SK-N-SH (cell line): Measurements from ENCODE around the gene BRSK1. TPM values are rescaled to one million over a fixed set of nuclear protein-coding genes. Genes with fewer than 3 reads are reported as not detected.

ENCODE experiments used
- CTCF ChIA-PET: fragments of 300-600, 350-600 bp; formaldehyde crosslinking; extraction: SDS; loops from one replicate; lab custom pipeline; 2021; lab: Yijun Ruan, JAX
- POLR2A ChIA-PET: fragments of 350-600 bp; sonication (Branson Sonifier 250); formaldehyde crosslinking; extraction: SDS; loops from one replicate; lab custom pipeline; 2020; ENCODE audit warnings: antibody characterized with exemption, inconsistent platforms; lab: Yijun Ruan, JAX
- DNase-seq: peaks from one replicate; pipeline ENCODE4 v3.0.0; 2012
- H2AFZ ChIP-seq: fragments of 200-600 bp; sonication (generic); 2 replicates; pipeline ENCODE4 v1.8.1; 2016; ENCODE audit warnings: antibody characterized with exemption, mild to moderate bottlenecking, low read depth
- H3F3A ChIP-seq: fragments of 200-600 bp; sonication (generic); replicated peaks from 2 replicates; pipeline ENCODE3; 2016; ENCODE audit warnings: antibody characterized with exemption, mild to moderate bottlenecking; ENCODE audit not compliant: insufficient read depth
- H3K27ac ChIP-seq, 2 experiments: fragments of 200-500 bp in 1 of 2; fragments of 200-600 bp in 1 of 2; sonication (Bioruptor generic) in 1 of 2; sonication (generic), shearing (Covaris generic) in 1 of 2; 2 replicates each; pipeline versions ENCODE4 v1.5.1 to v1.6.1; 2014 to 2016; ENCODE audit warnings: low read depth in 2 of 2, inconsistent platforms in 1 of 2, low read length in 1 of 2, mild to moderate bottlenecking in 1 of 2, mixed read lengths in 1 of 2
- H3K27me3 ChIP-seq: fragments of 200-600 bp; sonication (generic), shearing (Covaris generic); 2 replicates; pipeline ENCODE4 v1.6.1; 2016; ENCODE audit warnings: mixed run types; ENCODE audit not compliant: insufficient read depth
- H3K36me3 ChIP-seq, 2 experiments: fragments of 200-500 bp in 1 of 2; fragments of 200-600 bp in 1 of 2; sonication (Bioruptor generic) in 1 of 2; sonication (generic) in 1 of 2; replicated peaks in 1 of 2; 2 replicates each; pipeline versions ENCODE3 to v1.5.1; 2014 to 2016; ENCODE audit warnings: low read length in 1 of 2, mild to moderate bottlenecking in 1 of 2; ENCODE audit not compliant: insufficient read depth in 2 of 2, control insufficient read depth in 1 of 2
- H3K4me1 ChIP-seq, 2 experiments: fragments of 200-500 bp in 1 of 2; fragments of 200-600 bp in 1 of 2; sonication (Bioruptor generic) in 1 of 2; sonication (generic), shearing (Covaris generic) in 1 of 2; 2 replicates each; pipeline versions ENCODE4 v1.5.1 to v1.6.1; 2014 to 2016; ENCODE audit warnings: low read depth in 1 of 2, low read length in 1 of 2, mixed run types in 1 of 2; ENCODE audit not compliant: insufficient read depth in 2 of 2, control insufficient read depth in 1 of 2
- H3K4me2 ChIP-seq: fragments of 200-600 bp; sonication (generic), shearing (Covaris generic); 2 replicates; pipeline ENCODE4 v1.6.1; 2017; ENCODE audit warnings: mixed run types
- H3K4me3 ChIP-seq, 2 experiments: fragments of 200-500 bp in 1 of 2; fragments of 200-600 bp in 1 of 2; sonication (Bioruptor generic) in 1 of 2; sonication (generic), shearing (Covaris generic) in 1 of 2; 2 replicates each; pipeline versions ENCODE4 v1.5.1 to v1.8.1; 2014 to 2016; ENCODE audit warnings: low read depth in 2 of 2, inconsistent platforms in 1 of 2, low read length in 1 of 2, mild to moderate bottlenecking in 1 of 2, mixed read lengths in 1 of 2, moderate library complexity in 1 of 2
- H3K79me2 ChIP-seq: fragments of 200-600 bp; sonication (generic); 2 replicates; pipeline ENCODE4 v1.8.1; 2017; ENCODE audit warnings: mild to moderate bottlenecking; ENCODE audit not compliant: insufficient read depth
- H3K9ac ChIP-seq: fragments of 200-600 bp; sonication (generic); 2 replicates; pipeline ENCODE4 v1.6.1; 2017; ENCODE audit warnings: mixed run types
- H3K9me2 ChIP-seq: fragments of 200-600 bp; sonication (generic); 2 replicates; pipeline ENCODE4 v1.6.1; 2017; ENCODE audit warnings: mixed run types
- H3K9me3 ChIP-seq: fragments of 200-600 bp; sonication (generic); 2 replicates; pipeline ENCODE4 v1.6.1; 2017; ENCODE audit warnings: mixed run types, mild to moderate bottlenecking, moderate library complexity
- H4K20me1 ChIP-seq: fragments of 200-600 bp; sonication (generic); 2 replicates; pipeline ENCODE4 v1.6.1; 2017; ENCODE audit warnings: mild to moderate bottlenecking, mixed run types; ENCODE audit not compliant: insufficient read depth
- CHD2 ChIP-seq: fragments of 150-350 bp; IDR thresholded peaks from 2 replicates; pipeline ENCODE4 v1.6.1; 2018; ENCODE audit warnings: low read length; ENCODE audit not compliant: partially characterized antibody
- ELF1 ChIP-seq: IDR thresholded peaks from 2 replicates; pipeline ENCODE4 v1.4.0; 2012
- FOSL2 ChIP-seq: IDR thresholded peaks from 2 replicates; pipeline ENCODE4 v1.4.0; 2012; ENCODE audit warnings: low read depth, mild to moderate bottlenecking, moderate library complexity, borderline replicate concordance
- FOXJ3 ChIP-seq: sonication (generic); formaldehyde crosslinking; IDR thresholded peaks from 2 replicates; pipeline ENCODE4 v1.5.1; 2020; ENCODE audit warnings: mild to moderate bottlenecking, missing genetic modification reagents
- FOXM1 ChIP-seq: IDR thresholded peaks from 2 replicates; pipeline ENCODE4 v1.4.0; 2012; ENCODE audit warnings: low read depth, mild to moderate bottlenecking
- GABPA ChIP-seq: IDR thresholded peaks from 2 replicates; pipeline ENCODE4 v1.4.0; 2012; ENCODE audit warnings: low read depth, mild to moderate bottlenecking
- GATA2 ChIP-seq: sonication (generic); formaldehyde crosslinking; IDR thresholded peaks from 2 replicates; pipeline ENCODE4 v1.5.0; 2020; ENCODE audit warnings: mild to moderate bottlenecking, missing genetic modification reagents
- JUND ChIP-seq: IDR thresholded peaks from 2 replicates; pipeline ENCODE4 v1.4.0; 2012
- MEF2A ChIP-seq: IDR thresholded peaks from 2 replicates; pipeline ENCODE4 v1.4.0; 2012; ENCODE audit warnings: low read depth, borderline replicate concordance
- NFIC ChIP-seq: IDR thresholded peaks from 2 replicates; pipeline ENCODE4 v1.4.0; 2012; ENCODE audit warnings: borderline replicate concordance
- NRF1 ChIP-seq: IDR thresholded peaks from 2 replicates; pipeline ENCODE4 v1.6.1; 2012; ENCODE audit warnings: low read depth, mild to moderate bottlenecking, low read length
- POLR2AphosphoS5 ChIP-seq: IDR thresholded peaks from 2 replicates; pipeline ENCODE4 v1.6.1; 2012; ENCODE audit warnings: low read depth, low read length
- RAD21 ChIP-seq: IDR thresholded peaks from 2 replicates; pipeline ENCODE4 v1.6.1; 2012; ENCODE audit warnings: mild to moderate bottlenecking, low read length
- RFX5 ChIP-seq: IDR thresholded peaks from 2 replicates; pipeline ENCODE4 v1.6.1; 2012; ENCODE audit warnings: mild to moderate bottlenecking, improper control_type of control experiment, low read length
- RXRA ChIP-seq: IDR thresholded peaks from 2 replicates; pipeline ENCODE4 v1.4.0; 2012; ENCODE audit warnings: low read depth, mild to moderate bottlenecking, borderline replicate concordance
- SMC3 ChIP-seq: IDR thresholded peaks from 2 replicates; pipeline ENCODE4 v1.6.1; 2012; ENCODE audit warnings: low read depth, low read length, improper control_type of control experiment
- WGBS: methylation state at CpG from one replicate; pipeline ENCODE4 v1.1.6; 2017; ENCODE audit warnings: low lambda C conversion rate; 5-methylcytosine and 5-hydroxymethylcytosine counted together
- polyA plus RNA-seq, 3 experiments: library from polyadenylated mRNA; depleted of rRNA; stranded (reverse); fragments of >200 nt; gene quantifications; 2 replicates each; pipeline ENCODE4 v1.2.3, GENCODE V29; 2012
- TF ChIP-seq, protein P1 (sequence below): fragments of 150-350 bp; IDR thresholded peaks from 2 replicates; pipeline ENCODE4 v1.6.1; 2016; ENCODE audit warnings: mild to moderate bottlenecking, low read depth, low read length
- TF ChIP-seq, protein P2 (sequence below): fragments of 200-600 bp; sonication (generic); IDR thresholded peaks from 2 replicates; pipeline ENCODE4 v1.6.1; 2017; ENCODE audit warnings: antibody characterized with exemption, mild to moderate bottlenecking, moderate library complexity
- TF ChIP-seq, protein P3 (sequence below): IDR thresholded peaks from 2 replicates; pipeline ENCODE4 v1.4.0; 2012; ENCODE audit warnings: low read depth, borderline replicate concordance
- TF ChIP-seq, protein P4 (sequence below): IDR thresholded peaks from 2 replicates; pipeline ENCODE4 v1.6.1; 2012; ENCODE audit warnings: mild to moderate bottlenecking, low read depth, low read length, moderate library complexity

The BRSK1 gene
- polyA plus RNA-seq, 1 of the 3 experiments (the other 2 are of a cell fraction): 49.7 TPM

DNA sequence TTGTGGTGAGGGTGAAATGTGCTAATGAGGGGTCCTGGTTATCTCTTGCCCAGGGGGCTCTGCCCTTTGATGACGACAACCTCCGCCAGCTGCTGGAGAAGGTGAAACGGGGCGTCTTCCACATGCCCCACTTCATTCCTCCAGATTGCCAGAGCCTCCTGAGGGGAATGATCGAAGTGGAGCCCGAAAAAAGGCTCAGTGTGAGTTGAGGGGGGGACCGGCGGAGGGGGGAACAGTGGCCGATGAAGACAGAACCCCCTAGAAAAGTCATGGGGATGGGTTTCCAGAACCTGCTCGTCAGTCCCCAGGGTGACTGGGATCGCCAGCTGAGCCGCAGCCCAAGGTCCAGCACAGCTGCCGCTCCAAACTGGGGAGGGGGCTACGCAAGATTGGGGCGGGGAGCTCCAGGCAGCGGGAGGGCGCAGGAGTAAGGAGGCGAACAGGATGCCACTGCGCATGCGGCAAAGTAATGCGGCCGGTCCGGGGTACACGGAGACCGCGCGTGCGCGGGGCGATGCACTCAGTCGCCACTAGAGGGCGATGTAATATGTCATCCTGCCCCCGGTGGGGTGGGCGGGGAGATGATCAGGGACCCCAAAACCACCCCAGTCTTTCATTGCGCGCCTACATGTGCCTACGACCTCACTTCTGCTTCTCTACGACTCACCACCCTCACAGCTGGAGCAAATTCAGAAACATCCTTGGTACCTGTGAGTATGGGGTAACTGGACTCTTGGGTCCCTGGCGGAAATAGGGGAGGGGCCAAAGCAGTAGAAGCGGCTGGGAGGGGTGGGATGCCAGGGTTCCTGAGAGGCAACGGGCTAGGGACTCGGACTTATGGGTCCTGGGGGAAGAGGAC lies 17.9 kb downstream of the BRSK1 start:
- H3K4me2 ChIP-seq: peak overlapping the region; percentile 5; the same call in 1 of the 2 replicates
- H2AFZ ChIP-seq: peak overlapping the region; percentile 68; the same call in 1 of the 2 replicates
- no peak overlapping the region for H3K9ac ChIP-seq
- peak; percentile 99 for DNase-seq
- no peaks in the 10 kb centered on the region for H3K9me3 ChIP-seq
- H3K4me3 ChIP-seq: peak overlapping the region in 1 of 2 experiments; percentile 21; a peak in 3 of 4 replicates
- H3K9me2 ChIP-seq: no peaks in the 10 kb centered on the region
- peaks cover 10 to 35% of the 10 kb centered on the region in 2 experiments for H3K36me3 ChIP-seq
- H3K27ac ChIP-seq: peak overlapping the region in 1 of 2 experiments; percentile 41; a peak in 1 of 4 replicates
- TF ChIP-seq, protein P1, sequence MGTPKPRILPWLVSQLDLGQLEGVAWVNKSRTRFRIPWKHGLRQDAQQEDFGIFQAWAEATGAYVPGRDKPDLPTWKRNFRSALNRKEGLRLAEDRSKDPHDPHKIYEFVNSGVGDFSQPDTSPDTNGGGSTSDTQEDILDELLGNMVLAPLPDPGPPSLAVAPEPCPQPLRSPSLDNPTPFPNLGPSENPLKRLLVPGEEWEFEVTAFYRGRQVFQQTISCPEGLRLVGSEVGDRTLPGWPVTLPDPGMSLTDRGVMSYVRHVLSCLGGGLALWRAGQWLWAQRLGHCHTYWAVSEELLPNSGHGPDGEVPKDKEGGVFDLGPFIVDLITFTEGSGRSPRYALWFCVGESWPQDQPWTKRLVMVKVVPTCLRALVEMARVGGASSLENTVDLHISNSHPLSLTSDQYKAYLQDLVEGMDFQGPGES: no peak
- TF ChIP-seq JUND: no peak
- TF ChIP-seq CHD2: no peak
- TF ChIP-seq MEF2A: no peak
- peak; percentile 79 for TF ChIP-seq SMC3
- TF ChIP-seq RXRA: no peak
- TF ChIP-seq, protein P2, sequence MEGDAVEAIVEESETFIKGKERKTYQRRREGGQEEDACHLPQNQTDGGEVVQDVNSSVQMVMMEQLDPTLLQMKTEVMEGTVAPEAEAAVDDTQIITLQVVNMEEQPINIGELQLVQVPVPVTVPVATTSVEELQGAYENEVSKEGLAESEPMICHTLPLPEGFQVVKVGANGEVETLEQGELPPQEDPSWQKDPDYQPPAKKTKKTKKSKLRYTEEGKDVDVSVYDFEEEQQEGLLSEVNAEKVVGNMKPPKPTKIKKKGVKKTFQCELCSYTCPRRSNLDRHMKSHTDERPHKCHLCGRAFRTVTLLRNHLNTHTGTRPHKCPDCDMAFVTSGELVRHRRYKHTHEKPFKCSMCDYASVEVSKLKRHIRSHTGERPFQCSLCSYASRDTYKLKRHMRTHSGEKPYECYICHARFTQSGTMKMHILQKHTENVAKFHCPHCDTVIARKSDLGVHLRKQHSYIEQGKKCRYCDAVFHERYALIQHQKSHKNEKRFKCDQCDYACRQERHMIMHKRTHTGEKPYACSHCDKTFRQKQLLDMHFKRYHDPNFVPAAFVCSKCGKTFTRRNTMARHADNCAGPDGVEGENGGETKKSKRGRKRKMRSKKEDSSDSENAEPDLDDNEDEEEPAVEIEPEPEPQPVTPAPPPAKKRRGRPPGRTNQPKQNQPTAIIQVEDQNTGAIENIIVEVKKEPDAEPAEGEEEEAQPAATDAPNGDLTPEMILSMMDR: peak; percentile 91
- TF ChIP-seq NRF1: peak; percentile 89
- no peak for TF ChIP-seq POLR2AphosphoS5
- TF ChIP-seq, protein P3, sequence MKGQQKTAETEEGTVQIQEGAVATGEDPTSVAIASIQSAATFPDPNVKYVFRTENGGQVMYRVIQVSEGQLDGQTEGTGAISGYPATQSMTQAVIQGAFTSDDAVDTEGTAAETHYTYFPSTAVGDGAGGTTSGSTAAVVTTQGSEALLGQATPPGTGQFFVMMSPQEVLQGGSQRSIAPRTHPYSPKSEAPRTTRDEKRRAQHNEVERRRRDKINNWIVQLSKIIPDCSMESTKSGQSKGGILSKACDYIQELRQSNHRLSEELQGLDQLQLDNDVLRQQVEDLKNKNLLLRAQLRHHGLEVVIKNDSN: no peak
- no peak for TF ChIP-seq FOSL2
- TF ChIP-seq, protein P4, sequence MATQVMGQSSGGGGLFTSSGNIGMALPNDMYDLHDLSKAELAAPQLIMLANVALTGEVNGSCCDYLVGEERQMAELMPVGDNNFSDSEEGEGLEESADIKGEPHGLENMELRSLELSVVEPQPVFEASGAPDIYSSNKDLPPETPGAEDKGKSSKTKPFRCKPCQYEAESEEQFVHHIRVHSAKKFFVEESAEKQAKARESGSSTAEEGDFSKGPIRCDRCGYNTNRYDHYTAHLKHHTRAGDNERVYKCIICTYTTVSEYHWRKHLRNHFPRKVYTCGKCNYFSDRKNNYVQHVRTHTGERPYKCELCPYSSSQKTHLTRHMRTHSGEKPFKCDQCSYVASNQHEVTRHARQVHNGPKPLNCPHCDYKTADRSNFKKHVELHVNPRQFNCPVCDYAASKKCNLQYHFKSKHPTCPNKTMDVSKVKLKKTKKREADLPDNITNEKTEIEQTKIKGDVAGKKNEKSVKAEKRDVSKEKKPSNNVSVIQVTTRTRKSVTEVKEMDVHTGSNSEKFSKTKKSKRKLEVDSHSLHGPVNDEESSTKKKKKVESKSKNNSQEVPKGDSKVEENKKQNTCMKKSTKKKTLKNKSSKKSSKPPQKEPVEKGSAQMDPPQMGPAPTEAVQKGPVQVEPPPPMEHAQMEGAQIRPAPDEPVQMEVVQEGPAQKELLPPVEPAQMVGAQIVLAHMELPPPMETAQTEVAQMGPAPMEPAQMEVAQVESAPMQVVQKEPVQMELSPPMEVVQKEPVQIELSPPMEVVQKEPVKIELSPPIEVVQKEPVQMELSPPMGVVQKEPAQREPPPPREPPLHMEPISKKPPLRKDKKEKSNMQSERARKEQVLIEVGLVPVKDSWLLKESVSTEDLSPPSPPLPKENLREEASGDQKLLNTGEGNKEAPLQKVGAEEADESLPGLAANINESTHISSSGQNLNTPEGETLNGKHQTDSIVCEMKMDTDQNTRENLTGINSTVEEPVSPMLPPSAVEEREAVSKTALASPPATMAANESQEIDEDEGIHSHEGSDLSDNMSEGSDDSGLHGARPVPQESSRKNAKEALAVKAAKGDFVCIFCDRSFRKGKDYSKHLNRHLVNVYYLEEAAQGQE: no peak
- no peak for TF ChIP-seq NFIC
- TF ChIP-seq RAD21: peak; percentile 73
- TF ChIP-seq FOXM1: no peak
- TF ChIP-seq GABPA: no peak
- TF ChIP-seq FOXJ3 (CRISPR knock-in tag): no peak
- TF ChIP-seq RFX5: no peak
- no peak for TF ChIP-seq ELF1
- no peak for TF ChIP-seq GATA2 (CRISPR knock-in tag)
- TF ChIP-seq, all 33 proteins: peak for 4
- no peaks in the 10 kb centered on the region for H3F3A ChIP-seq
- ChIA-PET CTCF (interaction anchor here (0.6 to 3.3 kb wide), 61 partner anchors 8 to 330 kb away, joined by 3 to 46 read pairs (median 5); partner anchors contain the start of genes COX6B2, GARIN5B, HSPBP1 and KMT5C), POLR2A (interaction anchor here (1.1 to 2.1 kb wide), 3 partner anchors 8 to 106 kb away, joined by 3 to 8 read pairs (median 4); partner anchors contain the start of gene UBE2S)
- 18% methylated on average over 33 of the region's 42 CpGs for WGBS
- no peaks in the 10 kb centered on the region for H4K20me1 ChIP-seq
- H3K4me1 ChIP-seq: peaks cover 0 to 8% of the 10 kb centered on the region in 2 experiments; a peak in 1 of 4 replicates
- H3K27me3 ChIP-seq: no peaks in the 10 kb centered on the region
- H3K79me2 ChIP-seq: no peaks in the 10 kb centered on the region
